Hepatic stellate cell (primary cell): ENCODE results near the gene DOK5.

Source experiments
- DNase-seq: peaks from one replicate; pipeline ENCODE4 v3.0.0; 2011; ENCODE audit warnings: low spot score

The DOK5 gene

GRCh38 chr20:54559890-54560289 lies 84.5 kb downstream of the DOK5 start:
- no peak for DNase-seq

GRCh38 chr20:54560357-54560756 lies 85.0 kb downstream of the DOK5 start:
- no peak for DNase-seq

GRCh38 chr20:54565255-54565654 lies 89.9 kb downstream of the DOK5 start:
- no peak for DNase-seq

GRCh38 chr20:54566031-54566688 lies 90.8 kb downstream of the DOK5 start:
- DNase-seq, result no peak

GRCh38 chr20:54570561-54570960 lies 95.2 kb downstream of the DOK5 start:
- no peak for DNase-seq

GRCh38 chr20:54572665-54573435 lies 97.5 kb downstream of the DOK5 start:
- DNase-seq, result no peak

- DNase-seq, result no peak
These were observed 98.4 kb downstream of the DOK5 start for GRCh38 chr20:54573838-54574237.

- DNase-seq, result no peak
These were observed 101.1 kb downstream of the DOK5 start for GRCh38 chr20:54576518-54576917.

- DNase-seq, result no peak
These were observed 102.2 kb downstream of the DOK5 start for GRCh38 chr20:54577637-54578036.

- DNase-seq, result no peak
These were observed 109.8 kb downstream of the DOK5 start for GRCh38 chr20:54585217-54585616.

GRCh38 chr20:54587408-54587807 lies 112.0 kb downstream of the DOK5 start:
- DNase-seq, result no peak

GRCh38 chr20:54589402-54590030 lies 114.1 kb downstream of the DOK5 start:
- no peak for DNase-seq

GRCh38 chr20:54590856-54591255 lies 115.5 kb downstream of the DOK5 start:
- no peak for DNase-seq

GRCh38 chr20:54596651-54597050 lies 121.3 kb downstream of the DOK5 start:
- no peak for DNase-seq

- DNase-seq, result no peak
These were observed 123.0 kb downstream of the DOK5 start for GRCh38 chr20:54598352-54598751.

GRCh38 chr20:54600634-54601033 lies 125.2 kb downstream of the DOK5 start:
- DNase-seq, result no peak

GRCh38 chr20:54601831-54602515 lies 126.6 kb downstream of the DOK5 start:
- DNase-seq, result no peak

- no peak for DNase-seq
These were observed 129.9 kb downstream of the DOK5 start for GRCh38 chr20:54605319-54605718.

GRCh38 chr20:54606380-54606779 lies 131.0 kb downstream of the DOK5 start:
- no peak for DNase-seq

GRCh38 chr20:54608039-54608745 lies 132.8 kb downstream of the DOK5 start:
- DNase-seq, result no peak

GRCh38 chr20:54608943-54609342 lies 133.6 kb downstream of the DOK5 start:
- DNase-seq, result no peak
